ENCODE results near the gene PMPCB. TPM values are rescaled to one million over a fixed set of nuclear protein-coding genes. Genes with fewer than 3 reads are reported as not detected.

Gene PMPCB
- total RNA-seq, 2 experiments from 2014 or later: 57.5 to 95.9 TPM

DNA sequence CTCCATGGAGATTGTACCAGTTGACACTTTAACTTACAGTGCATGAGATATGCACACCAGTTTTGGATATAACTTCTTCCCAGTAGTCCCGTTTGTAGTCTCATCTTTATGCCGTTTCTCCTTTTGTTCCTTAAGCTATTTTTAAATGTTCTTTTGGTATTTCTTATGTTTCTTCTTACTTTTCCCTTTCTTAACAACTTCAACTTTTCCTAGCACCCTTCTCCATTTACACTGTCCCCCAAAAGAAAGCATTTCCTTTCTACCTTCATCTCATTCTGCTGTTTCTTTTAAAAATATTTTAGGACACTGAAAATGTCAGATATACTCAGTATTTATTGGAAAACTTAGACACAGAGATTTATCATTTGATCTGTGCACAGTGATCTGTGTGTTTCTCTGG, 51.7 kb downstream of the PMPCB start:
- CTCF ChIA-PET (ENCODE audit: unreplicated experiment): no interaction called here
- H3K4me2 ChIP-seq (ENCODE audit: low read length): peak overlapping the region; percentile 91
- H2AFZ ChIP-seq (ENCODE audit: low read length): no peak overlapping the region
- TF ChIP-seq EZH2phosphoT487 (IDR thresholded peaks at IDR 0.05; ENCODE audit: borderline replicate concordance, low read depth, low read length): no peak
- TF ChIP-seq, protein P1, sequence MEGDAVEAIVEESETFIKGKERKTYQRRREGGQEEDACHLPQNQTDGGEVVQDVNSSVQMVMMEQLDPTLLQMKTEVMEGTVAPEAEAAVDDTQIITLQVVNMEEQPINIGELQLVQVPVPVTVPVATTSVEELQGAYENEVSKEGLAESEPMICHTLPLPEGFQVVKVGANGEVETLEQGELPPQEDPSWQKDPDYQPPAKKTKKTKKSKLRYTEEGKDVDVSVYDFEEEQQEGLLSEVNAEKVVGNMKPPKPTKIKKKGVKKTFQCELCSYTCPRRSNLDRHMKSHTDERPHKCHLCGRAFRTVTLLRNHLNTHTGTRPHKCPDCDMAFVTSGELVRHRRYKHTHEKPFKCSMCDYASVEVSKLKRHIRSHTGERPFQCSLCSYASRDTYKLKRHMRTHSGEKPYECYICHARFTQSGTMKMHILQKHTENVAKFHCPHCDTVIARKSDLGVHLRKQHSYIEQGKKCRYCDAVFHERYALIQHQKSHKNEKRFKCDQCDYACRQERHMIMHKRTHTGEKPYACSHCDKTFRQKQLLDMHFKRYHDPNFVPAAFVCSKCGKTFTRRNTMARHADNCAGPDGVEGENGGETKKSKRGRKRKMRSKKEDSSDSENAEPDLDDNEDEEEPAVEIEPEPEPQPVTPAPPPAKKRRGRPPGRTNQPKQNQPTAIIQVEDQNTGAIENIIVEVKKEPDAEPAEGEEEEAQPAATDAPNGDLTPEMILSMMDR (conservative IDR thresholded peaks at IDR 0.05; ENCODE audit: low read length): no peak
- DNase-seq (ENCODE audit: low spot score): no peak
- no peak overlapping the region for H3K27ac ChIP-seq (ENCODE audit: low read depth, low read length, poor library complexity, severe bottlenecking)
- H4K20me1 ChIP-seq (ENCODE audit: insufficient read depth, low read length): peaks cover 24% of the 10 kb centered on the region
- H3K4me1 ChIP-seq (ENCODE audit: insufficient read depth, low read length, poor library complexity, severe bottlenecking): peaks cover 38% of the 10 kb centered on the region
- BruUV-seq (replicated peaks): no TSS peak
- H3K9me3 ChIP-seq (ENCODE audit: low read length): no peaks in the 10 kb centered on the region
- H3K79me2 ChIP-seq (ENCODE audit: insufficient read depth, low read depth, low read length): peaks cover 91% of the 10 kb centered on the region
- no peaks in the 10 kb centered on the region for H3K9me2 ChIP-seq (ENCODE audit: insufficient read depth, low read length)
- intact Hi-C loops (cut with micrococcal nuclease; ENCODE audit: unreplicated experiment): no loop called here
- POLR2A ChIA-PET: interaction anchor here (0.7 to 1.4 kb wide), 2 partner anchors 11 to 12 kb away, joined by 4 to 6 read pairs; no protein-coding TSS in a partner anchor
- peak overlapping the region; percentile 85 for H3K4me3 ChIP-seq (ENCODE audit: low read depth, low read length, poor library complexity, severe bottlenecking)
- H3K36me3 ChIP-seq (ENCODE audit: insufficient read depth, low read length): peaks cover 46% of the 10 kb centered on the region

DNA sequence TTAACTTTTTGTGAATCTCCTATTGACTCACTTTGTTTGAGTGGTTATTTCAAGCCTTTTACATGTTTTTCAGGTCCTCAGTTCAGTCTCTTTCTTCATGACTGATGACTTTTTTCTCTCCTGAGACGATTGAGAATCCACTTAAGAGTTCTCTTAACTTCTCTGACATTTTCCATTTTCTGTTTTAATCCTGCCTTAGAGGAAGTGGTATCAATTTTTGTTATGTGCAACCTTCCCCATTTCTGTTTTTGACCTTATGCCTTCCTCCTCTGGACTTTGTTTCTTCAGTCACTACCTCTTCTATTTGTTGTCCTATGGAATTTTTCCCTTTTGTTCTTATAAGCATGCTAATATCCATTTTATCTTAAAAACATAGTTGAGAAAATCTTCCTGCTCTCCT, 52.6 kb downstream of the PMPCB start:
- Histone ChIP-seq H3K9me3 (ENCODE audit: low read length) (no peaks in the 10 kb centered on the region), H3K27ac (ENCODE audit: low read depth, low read length, poor library complexity, severe bottlenecking) (no peak overlapping the region), H2AFZ (ENCODE audit: low read length) (no peak overlapping the region), H3K4me3 (ENCODE audit: low read depth, low read length, poor library complexity, severe bottlenecking) (peak overlapping the region; percentile 85), H3K79me2 (ENCODE audit: insufficient read depth, low read depth, low read length) (peaks cover 91% of the 10 kb centered on the region), H3K9me2 (ENCODE audit: insufficient read depth, low read length) (no peaks in the 10 kb centered on the region), H3K36me3 (ENCODE audit: insufficient read depth, low read length) (peaks cover 54% of the 10 kb centered on the region), H3K4me1 (ENCODE audit: insufficient read depth, low read length, poor library complexity, severe bottlenecking) (peaks cover 38% of the 10 kb centered on the region), H4K20me1 (ENCODE audit: insufficient read depth, low read length) (peaks cover 24% of the 10 kb centered on the region), H3K4me2 (ENCODE audit: low read length) (peak overlapping the region; percentile 91)
- BruUV-seq (replicated peaks): no TSS peak
- TF ChIP-seq, protein P1 (conservative IDR thresholded peaks at IDR 0.05; ENCODE audit: low read length): no peak
- no peak for TF ChIP-seq EZH2phosphoT487 (IDR thresholded peaks at IDR 0.05; ENCODE audit: borderline replicate concordance, low read depth, low read length)
- CTCF ChIA-PET (ENCODE audit: unreplicated experiment): no interaction called here
- no peak for DNase-seq (ENCODE audit: low spot score)
- intact Hi-C loops (cut with micrococcal nuclease; ENCODE audit: unreplicated experiment): no loop called here
- POLR2A ChIA-PET: interaction anchor here (0.7 kb wide), 1 partner anchor 11 kb away, joined by 4 read pairs; no protein-coding TSS in a partner anchor

Small RNA genes within 50 kb of the gene (small RNA-seq; reads per million reads assigned to genes)
- 0.57 reads per million, percentile 14 among the genes with 10 or more reads in this experiment for gene RPS29P16

Other genes starting within 250 kb of the PMPCB start
- 0.41 and 2.0 TPM in 2 replicates for gene FBXL13, start 222.6 kb upstream of the PMPCB start, total RNA-seq (2014; rRNA removed; shearing (Covaris generic))
- gene FBXL13, start 222.6 kb upstream of the PMPCB start, total RNA-seq (2022): 1.6 TPM in 2 replicates
- gene ARMC10, start 222.3 kb upstream of the PMPCB start, total RNA-seq (2014; rRNA removed; shearing (Covaris generic)): 20.9 and 24.3 TPM in 2 replicates
- gene ARMC10, start 222.3 kb upstream of the PMPCB start, total RNA-seq (2022): 33.4 and 36.3 TPM in 2 replicates
- gene NAPEPLD, start 148.3 kb upstream of the PMPCB start, total RNA-seq (2014; rRNA removed; shearing (Covaris generic)): 8.5 and 13.5 TPM in 2 replicates
- gene NAPEPLD, start 148.3 kb upstream of the PMPCB start, total RNA-seq (2022): 15.4 and 15.9 TPM in 2 replicates
- gene DNAJC2, start 47.3 kb downstream of the PMPCB start, total RNA-seq (2014; rRNA removed; shearing (Covaris generic)): 38.6 and 39.6 TPM in 2 replicates
- 49.1 and 53.5 TPM in 2 replicates for gene DNAJC2, start 47.3 kb downstream of the PMPCB start, total RNA-seq (2022)
- gene PSMC2, start 50.2 kb downstream of the PMPCB start, total RNA-seq (2014; rRNA removed; shearing (Covaris generic)): 77.7 and 95.2 TPM in 2 replicates
- gene PSMC2, start 50.2 kb downstream of the PMPCB start, total RNA-seq (2022): 120 and 129 TPM in 2 replicates
- not detected in 2 replicates for gene SLC26A5, start 148.8 kb downstream of the PMPCB start, total RNA-seq (2014; rRNA removed; shearing (Covaris generic))
- gene SLC26A5, start 148.8 kb downstream of the PMPCB start, total RNA-seq (2022): not detected in 2 replicates